ENCODE measurements around the gene FIBCD1.

DNA sequence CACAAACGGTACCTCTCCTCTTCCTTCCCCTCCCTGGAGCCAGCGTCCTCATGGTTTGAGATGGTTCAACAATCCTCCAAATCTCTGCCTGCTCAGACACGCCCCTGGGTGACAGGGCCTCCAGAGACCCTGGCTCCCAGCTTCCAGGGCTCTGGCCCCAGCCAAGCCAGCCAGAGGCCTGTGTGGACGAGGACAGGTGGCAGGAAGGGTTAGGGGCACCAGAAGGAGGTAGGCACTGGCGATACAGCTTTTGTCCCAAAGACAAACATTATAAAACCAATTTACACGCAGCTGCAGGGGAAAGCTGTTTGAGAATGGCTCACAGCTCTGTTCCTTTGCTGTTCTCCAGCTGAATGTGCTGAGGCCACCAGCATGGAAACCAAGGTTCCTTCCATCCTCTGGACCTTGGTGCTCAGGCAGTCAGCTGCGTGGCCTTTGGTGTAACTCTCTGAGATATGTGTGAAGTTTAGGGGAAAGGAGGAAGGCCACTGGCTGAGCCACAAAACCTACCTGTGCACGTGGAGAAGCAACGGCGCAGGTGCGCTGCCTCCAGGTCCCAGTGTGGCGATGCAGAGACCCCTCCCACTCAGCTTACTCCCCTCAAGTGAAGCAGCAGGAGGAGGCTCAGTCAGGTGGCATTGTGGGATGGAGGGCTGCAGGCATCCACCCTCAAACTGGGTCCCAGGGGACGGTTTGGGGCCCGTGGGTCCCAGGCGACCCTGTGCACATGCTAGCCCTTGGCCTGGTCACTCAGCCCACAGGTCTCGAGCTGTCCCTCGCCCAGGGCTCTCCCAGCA is 38.1 kb downstream of the FIBCD1 start:
- TF ChIP-seq CTCF (optimal IDR thresholded peaks at IDR 0.05 in 1 of 3, IDR thresholded peaks at IDR 0.05 in 1 of 3, conservative IDR thresholded peaks at IDR 0.05 in 1 of 3; ENCODE audit: extremely low read depth in 1 of 3, insufficient read depth in 2 of 3, low read length in 3 of 3), result no peak
- no peak for TF ChIP-seq EZH2 (IDR thresholded peaks at IDR 0.05; ENCODE audit: low read length)

Measured in keratinocyte (primary cell).